NOMO-1 treated with DMSO at 0.1 percent for 48 hours (cell line): Measurements from ENCODE around the gene AK6.
"Not testable (repeated sequence)": the region's sequence is repeated elsewhere in the genome, so short reads cannot be mapped to it uniquely, and the experiment has no call there.

Source experiments
- DNase-seq: peaks from one replicate; lab custom pipeline; 2025; ENCODE audit not compliant: unreplicated experiment; lab: John Stamatoyannopoulos, UW

Gene AK6

DNA sequence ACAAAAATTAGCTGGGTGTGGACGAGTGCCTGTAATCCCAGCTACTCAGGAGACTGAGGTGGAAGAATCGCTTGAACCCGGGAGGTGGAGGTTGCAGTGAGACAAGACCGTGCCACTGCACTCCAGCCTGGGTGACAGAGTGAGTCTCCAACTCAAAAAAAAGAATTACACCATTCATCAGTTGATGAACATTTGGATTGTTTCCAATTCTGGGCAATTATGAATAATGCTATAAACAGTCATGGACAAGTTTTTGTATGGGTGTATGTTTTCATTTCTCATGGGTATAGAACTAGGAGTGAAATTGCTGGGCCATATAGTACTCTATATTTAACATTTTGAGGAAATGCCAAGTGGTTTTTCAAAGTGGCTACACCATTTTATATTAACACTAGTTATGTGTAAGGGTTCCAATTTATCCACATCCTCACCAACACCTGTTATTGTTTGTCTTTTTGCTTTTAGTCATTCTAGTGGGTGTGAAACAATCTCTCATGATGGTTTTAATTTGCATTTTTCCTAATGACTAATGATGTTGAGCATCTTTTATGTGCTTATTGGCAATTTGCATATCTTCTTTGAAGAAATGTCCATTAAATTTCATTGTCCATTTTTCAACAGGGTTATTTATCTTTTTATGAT is 27.7 kb downstream of the AK6 start:
- no peak for DNase-seq

DNA sequence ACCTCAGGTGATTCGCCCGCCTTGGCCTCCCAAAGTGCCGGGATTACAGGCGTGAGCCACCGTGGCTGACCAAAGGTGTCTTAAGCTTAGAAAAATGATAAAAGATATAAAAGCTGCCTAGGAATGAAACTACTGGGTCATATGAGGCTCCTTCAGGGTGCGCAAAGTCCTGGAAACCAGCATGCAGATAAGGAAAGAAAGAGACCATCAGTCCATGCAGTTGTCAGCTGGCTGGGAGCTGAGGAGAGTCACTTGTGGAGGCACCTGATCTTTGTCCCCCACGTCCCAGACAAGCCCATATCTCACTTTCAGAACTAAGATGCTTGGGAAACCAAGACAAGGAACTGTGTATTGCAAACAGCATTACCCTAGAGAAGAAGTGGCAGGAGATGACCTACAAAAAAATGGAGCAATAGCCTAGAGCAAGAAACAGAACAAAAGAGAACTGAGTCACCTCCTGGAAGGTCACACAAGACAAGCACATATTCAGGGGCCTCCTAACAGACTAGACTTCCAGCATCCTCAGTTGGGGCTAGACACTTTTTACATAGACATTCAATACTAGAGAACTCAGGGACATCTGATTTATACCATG is 33.9 kb downstream of the AK6 start:
- peak; percentile 59 for DNase-seq

DNA sequence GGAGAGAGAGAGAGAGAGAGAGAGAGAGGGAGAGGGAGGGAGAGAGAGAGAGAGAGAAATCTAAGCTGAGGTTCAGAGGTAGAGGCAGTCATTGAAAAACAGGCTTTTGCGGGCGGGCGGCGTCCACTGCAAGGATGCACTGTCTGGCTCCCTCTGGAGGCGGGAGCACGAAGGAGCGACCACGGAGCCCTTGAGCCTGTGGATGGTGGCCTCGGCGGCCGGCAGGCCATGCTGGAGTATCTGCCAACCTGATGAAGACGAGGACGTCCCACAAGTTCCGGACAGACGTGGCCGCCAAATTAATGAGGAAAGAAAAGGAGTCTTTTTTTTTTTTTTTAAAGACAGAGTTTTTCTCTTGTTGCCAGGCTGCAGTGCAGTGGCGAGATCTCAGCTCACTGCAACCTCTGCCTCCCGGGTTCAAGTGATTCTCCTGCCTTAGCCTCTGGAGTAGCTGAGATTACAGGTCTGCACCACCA is 34.5 kb downstream of the AK6 start:
- DNase-seq, result peak; percentile 86

GRCh38 chr5:69333668-69334315 is 35.5 kb downstream of the AK6 start:
- DNase-seq, result not testable (repeated sequence)

DNA sequence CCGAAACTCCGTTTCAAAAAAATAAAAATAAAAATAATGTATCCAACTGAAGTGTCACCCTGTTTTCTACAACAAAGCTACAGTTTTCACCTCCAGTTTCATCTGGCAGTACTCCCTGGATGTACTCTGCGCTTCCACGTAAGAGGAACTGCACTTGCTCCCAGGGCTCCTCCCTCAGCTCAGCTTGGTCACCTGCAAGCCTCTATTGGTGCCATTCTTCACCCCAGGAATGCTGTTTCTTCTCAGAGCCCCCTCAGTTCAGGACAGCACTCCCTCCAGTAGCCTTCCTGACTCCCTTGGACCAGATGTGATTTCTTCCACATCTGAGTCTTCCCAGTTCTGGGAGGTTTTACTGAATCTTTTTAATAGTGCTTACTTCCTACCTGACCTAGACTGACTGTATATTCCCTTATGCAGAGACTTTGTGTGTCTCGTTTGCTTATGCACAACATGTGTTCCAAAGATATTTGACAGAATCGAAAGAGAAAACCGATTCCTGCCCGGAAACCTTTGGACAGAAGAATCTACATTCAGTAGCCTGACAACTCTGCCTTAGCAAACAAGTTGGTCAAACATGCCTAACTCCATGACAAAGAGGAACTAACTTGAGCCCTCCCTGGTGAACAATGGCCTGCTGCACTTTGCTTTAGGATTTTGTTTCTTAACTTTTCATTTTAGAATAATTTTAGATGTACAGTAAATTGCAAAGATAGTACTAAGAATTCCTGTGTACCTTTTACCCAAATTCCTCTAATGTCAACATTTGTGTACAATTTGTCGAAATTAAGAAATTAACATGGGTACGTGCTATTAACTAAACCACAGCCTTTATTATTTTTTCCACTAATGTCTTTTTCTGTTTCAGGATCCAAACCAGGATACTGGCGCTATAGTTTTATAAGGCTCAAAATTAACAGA is 37.5 kb downstream of the AK6 start:
- DNase-seq, result peak; percentile 37

GRCh38 chr5:69329905-69330489 is 39.3 kb downstream of the AK6 start:
- no peak for DNase-seq

DNA sequence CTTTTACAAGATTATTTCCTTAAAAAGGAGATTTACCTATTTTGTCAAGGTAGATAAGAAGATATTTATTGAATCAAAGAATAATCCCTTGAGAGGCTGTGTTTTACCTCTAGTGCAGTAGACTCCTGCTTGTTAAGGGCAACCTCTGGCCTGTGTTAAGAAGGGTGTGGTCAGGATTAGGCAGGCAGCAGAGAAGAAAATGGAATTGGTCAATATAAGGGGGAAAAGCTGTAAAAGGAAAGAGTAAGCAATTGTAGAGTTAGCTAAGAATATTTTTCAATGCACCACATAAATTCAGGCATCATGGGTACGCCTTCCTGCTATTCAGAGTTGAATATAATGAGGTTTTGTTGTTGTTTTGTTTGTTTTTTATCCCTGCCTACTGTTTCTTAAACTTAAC is 43.0 kb downstream of the AK6 start:
- no peak for DNase-seq

- peak; percentile 70 for DNase-seq
These were observed 51.9 kb downstream of the AK6 start for GRCh38 chr5:69317391-69317790.

- no peak for DNase-seq
These were observed 53.3 kb downstream of the AK6 start for GRCh38 chr5:69315972-69316371.

- DNase-seq, result no peak
These were observed 55.9 kb downstream of the AK6 start for GRCh38 chr5:69313428-69313827.

DNA sequence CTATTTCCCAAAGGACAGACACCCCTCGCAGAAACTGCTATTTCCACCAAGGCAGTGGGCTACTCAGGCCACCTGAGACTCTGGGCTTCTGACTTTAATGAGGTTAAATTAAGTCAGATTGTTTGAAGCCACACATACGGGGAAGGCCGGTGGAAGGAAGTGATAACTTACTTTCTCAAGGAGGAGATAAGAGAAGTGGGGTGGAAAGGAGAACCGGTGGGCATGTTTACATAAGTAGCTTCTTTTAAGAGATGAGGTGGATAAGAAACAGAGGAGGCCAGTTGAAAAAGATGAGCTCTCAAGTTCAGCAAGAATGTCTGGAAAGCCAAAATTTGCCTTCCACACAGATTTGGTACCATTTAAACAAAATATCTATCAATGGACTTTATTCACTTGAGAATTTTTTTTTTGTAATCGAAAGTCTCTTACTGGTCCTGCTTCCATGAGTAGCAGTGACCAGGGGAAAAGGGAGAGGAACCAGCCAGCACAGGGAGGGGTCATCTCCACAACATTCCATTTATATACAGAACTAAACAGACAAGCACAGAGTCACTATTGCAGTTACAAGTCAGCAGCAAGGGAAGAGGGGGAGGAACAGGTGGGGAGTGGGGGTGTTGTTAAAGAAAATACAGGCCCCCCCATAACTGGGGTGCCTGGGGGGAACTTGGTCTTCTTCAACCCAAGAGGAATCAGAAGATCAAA is 56.7 kb downstream of the AK6 start:
- peak; percentile 27 for DNase-seq

GRCh38 chr5:69309380-69309779 is 59.9 kb downstream of the AK6 start:
- DNase-seq, result no peak

DNA sequence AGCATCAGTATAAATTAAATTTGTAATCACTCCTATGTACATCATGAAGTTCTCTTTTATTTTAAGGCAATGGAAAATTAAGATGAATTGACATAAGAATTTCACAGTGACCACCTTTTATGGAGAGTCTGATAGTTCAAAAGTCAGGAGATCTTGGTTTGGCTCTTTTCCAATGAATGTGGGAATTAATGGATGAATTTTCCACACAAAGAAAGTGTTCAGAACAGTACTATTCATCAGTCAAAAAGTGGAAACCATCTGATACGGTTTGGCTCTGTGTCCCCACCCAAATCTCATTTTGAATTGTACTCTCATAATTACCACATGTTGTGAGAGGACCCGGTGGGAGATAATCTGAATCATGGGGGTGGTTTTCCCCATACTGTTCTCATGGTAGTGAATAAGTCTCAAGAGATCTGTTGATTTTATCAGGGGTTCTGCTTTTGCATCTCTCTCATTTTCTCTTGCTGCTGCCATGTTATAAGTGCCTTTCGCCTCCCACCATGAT is 61.2 kb downstream of the AK6 start:
- no peak for DNase-seq

GRCh38 chr5:69305512-69305911 is 63.8 kb downstream of the AK6 start:
- DNase-seq, result no peak
